GM18873 (cell line): ENCODE data around the gene BCL7C.

Experiments
- ATAC-seq: cut with Tn5 transposase; IDR thresholded peaks from one replicate; pipeline ENCODE4 v1.9.1; 2021; ENCODE audit warnings: mild to moderate bottlenecking, moderate library complexity, moderate number of reproducible peaks; ENCODE audit not compliant: unreplicated experiment, low FRiP score

BCL7C gene

GRCh38 chr16:30922960-30923535 is 29.2 kb upstream of the BCL7C start:
- peak; percentile 55 for ATAC-seq

- ATAC-seq, result peak; percentile 67
Measured at GRCh38 chr16:30922420-30922959, 28.6 kb upstream of the BCL7C start.

- no peak for ATAC-seq
Measured at GRCh38 chr16:30921748-30922419, 28.0 kb upstream of the BCL7C start.

DNA sequence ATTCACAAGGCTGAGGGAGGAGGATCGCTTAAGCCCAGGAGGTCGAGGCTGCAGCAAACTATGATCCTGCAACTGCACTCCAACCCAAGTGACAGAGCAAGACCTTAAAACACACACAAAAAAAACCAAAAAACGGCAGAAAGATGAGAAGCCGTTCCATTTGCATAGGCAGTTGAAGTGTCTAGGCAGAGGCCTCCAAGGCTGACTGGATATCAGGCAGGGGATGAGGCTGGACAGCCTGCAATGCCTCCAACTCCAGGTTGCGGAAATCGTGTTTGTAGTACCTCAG is 27.5 kb upstream of the BCL7C start:
- ATAC-seq, result no peak

DNA sequence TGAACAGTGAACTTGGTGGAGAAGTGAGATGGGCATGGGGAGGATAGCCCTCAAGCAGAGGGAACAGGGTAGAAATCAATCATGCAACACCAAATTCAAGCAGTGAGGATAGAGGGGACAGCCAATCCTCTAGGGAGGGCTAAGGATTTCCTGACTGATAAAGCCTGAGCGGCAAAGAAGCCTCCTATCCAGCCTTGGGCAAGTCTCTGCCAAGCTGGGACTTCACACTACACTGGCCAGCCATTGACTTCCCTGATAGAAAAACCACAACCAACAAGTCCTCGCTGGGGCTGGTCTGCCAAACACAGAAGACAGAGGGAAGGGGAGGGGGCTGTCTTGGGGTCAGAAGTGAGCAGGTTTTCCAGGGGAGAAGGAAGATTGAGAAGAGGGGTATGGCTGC is 27.0 kb upstream of the BCL7C start:
- no peak for ATAC-seq

DNA sequence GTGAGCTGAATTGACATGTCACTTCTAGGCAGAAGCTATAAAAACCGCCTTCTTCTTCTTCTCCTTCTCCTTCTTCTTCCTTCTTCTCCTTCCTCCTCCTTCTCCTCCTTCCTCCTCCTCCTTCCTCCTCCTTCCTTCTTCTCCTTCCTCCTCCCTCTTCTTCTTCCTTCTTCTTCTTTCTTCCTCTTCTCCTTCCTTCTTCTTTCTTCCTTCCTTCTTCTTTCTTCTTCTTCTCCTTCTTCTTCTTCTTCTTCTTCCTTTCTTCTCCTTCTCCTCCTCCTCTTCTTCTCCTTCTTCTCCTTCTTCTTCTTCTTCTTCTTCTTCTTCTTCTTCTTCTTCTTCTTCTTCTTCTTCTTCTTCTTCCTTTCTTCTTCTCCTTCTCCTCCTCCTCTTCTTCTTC is 24.7 kb upstream of the BCL7C start:
- no peak for ATAC-seq

GRCh38 chr16:30914830-30915229 is 21.0 kb upstream of the BCL7C start:
- no peak for ATAC-seq

GRCh38 chr16:30912794-30913412 is 19.0 kb upstream of the BCL7C start:
- ATAC-seq, result no peak

DNA sequence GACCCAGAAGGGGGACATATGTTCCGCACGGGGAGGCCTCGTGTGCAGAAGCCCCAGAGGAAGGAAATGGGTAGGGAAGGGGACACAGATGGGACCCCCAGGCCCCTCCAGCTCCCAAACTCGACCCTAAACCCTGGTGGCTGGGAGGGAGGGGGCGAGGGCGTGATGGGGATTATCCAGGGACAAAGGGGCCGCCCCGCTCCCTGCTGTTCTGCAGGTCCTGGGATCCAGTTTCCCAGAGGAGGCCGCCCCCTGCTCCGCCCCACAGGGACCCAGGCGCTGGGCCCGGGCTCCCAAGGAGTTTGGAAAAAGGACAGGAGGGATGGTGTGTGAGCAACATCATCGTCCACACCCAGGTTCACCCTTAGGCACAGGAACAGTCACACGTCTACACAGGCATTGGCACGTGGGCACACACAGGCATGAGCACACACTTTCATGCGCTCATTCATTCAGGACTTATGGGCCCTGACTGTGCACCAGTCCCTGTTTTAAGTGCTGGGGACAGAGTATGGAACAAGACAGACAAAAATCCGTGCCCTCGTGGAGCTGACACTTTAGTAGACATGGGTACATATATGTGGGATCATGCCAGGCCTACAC is 16.7 kb upstream of the BCL7C start:
- ATAC-seq, result no peak

DNA sequence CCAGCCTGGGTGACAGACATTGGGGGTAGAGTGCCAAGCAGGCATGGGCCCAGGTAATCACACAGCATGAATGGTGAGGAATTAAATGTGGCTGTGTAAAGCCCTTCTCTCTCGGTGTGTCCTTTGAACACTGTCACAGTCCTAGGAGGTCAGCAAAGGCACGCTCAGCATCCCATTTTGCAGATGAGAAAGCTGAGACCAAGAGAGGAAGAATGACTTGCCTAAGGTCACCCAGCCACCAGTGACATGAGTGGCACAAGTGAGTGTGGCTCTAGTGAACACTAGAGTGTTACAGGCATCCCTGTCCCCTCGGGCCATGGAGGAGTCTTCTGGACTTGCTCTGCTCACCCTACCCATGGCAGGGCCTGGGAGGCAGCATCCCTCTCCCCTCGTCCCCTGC is 13.2 kb upstream of the BCL7C start:
- no peak for ATAC-seq

GRCh38 chr16:30904114-30904780 is 10.4 kb upstream of the BCL7C start:
- ATAC-seq, result no peak

GRCh38 chr16:30903596-30903995 is 9.7 kb upstream of the BCL7C start:
- ATAC-seq, result no peak

GRCh38 chr16:30903002-30903401 is 9.1 kb upstream of the BCL7C start:
- ATAC-seq, result no peak

DNA sequence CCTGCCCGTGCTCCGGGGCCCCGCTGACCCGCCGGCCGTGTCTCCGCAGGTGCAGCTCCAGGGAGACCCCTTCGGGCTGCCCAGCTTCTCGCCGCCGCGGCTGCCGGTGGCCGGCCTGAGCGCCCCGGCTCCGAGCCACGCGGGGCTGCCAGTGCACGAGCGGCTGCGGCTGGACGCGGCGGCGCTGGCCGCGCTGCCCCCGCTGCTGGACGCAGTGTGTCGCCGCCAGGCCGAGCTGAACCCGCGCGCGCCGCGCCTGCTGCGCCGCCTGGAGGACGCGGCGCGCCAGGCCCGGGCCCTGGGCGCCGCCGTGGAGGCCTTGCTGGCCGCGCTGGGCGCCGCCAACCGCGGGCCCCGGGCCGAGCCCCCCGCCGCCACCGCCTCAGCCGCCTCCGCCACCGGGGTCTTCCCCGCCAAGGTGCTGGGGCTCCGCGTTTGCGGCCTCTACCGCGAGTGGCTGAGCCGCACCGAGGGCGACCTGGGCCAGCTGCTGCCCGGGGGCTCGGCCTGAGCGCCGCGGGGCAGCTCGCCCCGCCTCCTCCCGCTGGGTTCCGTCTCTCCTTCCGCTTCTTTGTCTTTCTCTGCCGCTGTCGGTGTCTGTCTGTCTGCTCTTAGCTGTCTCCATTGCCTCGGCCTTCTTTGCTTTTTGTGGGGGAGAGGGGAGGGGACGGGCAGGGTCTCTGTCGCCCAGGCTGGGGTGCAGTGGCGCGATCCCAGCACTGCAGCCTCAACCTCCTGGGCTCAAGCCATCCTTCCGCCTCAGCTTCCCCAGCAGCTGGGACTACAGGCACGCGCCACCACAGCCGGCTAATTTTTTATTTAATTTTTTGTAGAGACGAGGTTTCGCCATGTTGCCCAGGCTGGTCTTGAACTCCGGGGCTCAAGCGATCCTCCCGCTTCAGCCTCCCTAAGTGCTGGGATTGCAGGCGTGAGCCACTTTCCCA is 8.4 kb upstream of the BCL7C start:
- no peak for ATAC-seq

GRCh38 chr16:30901201-30902028 is 7.5 kb upstream of the BCL7C start:
- ATAC-seq, result no peak

GRCh38 chr16:30900588-30900987 is 6.7 kb upstream of the BCL7C start:
- ATAC-seq, result no peak

GRCh38 chr16:30899794-30900193 is 5.9 kb upstream of the BCL7C start:
- no peak for ATAC-seq

- ATAC-seq, result no peak
Measured at GRCh38 chr16:30896889-30897733, 3.2 kb upstream of the BCL7C start.
